GM12892 (cell line): ENCODE data around the gene CCT4.

Source experiments
- POLR2AphosphoS5 ChIP-seq: IDR thresholded peaks from 2 replicates; pipeline ENCODE4 v1.6.1; 2011; ENCODE audit warnings: low read depth, low read length, control low read depth
- TAF1 ChIP-seq: IDR thresholded peaks from 2 replicates; pipeline ENCODE4 v1.6.1; 2011; ENCODE audit warnings: low read depth, mild to moderate bottlenecking, control low read depth, low read length, borderline replicate concordance

DNA sequence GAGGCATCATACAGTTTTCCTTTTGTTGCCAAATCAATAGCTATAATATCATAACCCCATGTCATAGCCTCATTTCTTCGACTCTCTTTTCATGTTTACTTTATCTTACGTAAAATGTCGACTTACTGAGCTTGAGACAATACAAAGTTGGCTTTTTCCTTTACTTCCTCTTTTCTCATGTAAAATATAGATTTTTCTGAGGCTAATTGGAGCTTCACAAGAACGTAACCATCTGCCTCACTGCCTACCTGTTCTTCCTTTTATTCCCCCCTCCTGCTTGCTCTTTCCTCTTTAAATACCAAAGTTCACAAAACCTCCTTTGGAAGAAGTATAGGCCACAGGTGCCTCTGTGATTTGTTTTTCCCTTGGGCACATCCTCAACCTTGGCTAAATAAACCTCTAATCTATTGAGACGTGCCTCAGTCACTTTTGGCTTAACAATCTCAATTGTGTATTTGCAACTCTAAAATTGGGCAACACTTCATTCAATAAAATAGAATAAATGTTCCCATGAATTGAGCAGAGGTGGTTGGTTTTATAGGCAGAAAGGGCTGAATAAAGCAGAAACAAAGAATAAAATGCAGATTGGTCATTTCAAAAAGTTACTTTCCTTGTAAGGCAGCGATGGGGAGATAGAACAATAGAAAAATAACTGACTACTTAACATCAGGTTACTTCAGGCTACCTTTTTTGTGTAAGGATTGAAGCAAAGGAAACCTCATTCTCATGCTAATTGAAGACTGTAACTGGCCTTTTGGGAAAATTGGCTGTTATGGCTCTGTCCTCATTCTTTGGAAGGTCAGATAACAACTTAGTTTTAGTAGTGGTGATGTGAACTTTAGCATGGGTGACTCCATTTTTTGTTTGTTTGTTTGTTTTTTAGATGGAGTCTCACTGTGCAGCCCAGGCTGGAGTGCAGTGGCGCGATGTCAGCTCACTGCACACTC, 38.3 kb upstream of the CCT4 start:
- TF ChIP-seq POLR2AphosphoS5: no peak
- no peak for TF ChIP-seq TAF1
